H1 (cell line): ENCODE results near the gene SHROOM3. TPM values are rescaled to one million over a fixed set of nuclear protein-coding genes. Genes with fewer than 3 reads are reported as not detected.

Experiments
- CTCF ChIA-PET: fragments of 300-600 bp; sonication (Branson Sonifier 250); formaldehyde crosslinking; loops from one replicate; lab custom pipeline; 2021; ENCODE audit not compliant: partially characterized antibody; lab: Charles Lee
- POLR2A ChIA-PET: fragments of 300-600 bp; sonication (Branson Sonifier 250); formaldehyde crosslinking; loops from one replicate; lab custom pipeline; 2021; ENCODE audit warnings: inconsistent platforms; ENCODE audit not compliant: partially characterized antibody; lab: Charles Lee
- DNase-seq, 2 experiments: peaks; one replicate each; pipeline versions ENCODE4 v3.0.0 to v3.0.0-alpha.2; 2010 to 2022; ENCODE audit warnings: low spot score in 2 of 2, low read depth in 1 of 2, mixed read lengths in 1 of 2
- FAIRE-seq: peaks from 2 replicates; lab custom pipeline; 2011; peaks lifted over from hg19 to GRCh38; lab: Jason Lieb, UNC
- H2AFZ ChIP-seq: 2 replicates; pipeline ENCODE4 v1.8.1; 2012; ENCODE audit warnings: low read length, inconsistent platforms
- H2AK5ac ChIP-seq: 2 replicates; pipeline ENCODE4 v1.6.1; 2013; ENCODE audit warnings: low read depth, low read length
- H2BK120ac ChIP-seq: replicated peaks from 2 replicates; pipeline ENCODE3; 2013; ENCODE audit warnings: low read depth, low read length, inconsistent platforms
- H2BK12ac ChIP-seq: 2 replicates; pipeline ENCODE4 v1.6.1; 2013; ENCODE audit warnings: low read depth, low read length
- H2BK15ac ChIP-seq: 2 replicates; pipeline ENCODE4 v1.6.1; 2013; ENCODE audit warnings: low read length
- H2BK20ac ChIP-seq: 2 replicates; pipeline ENCODE4 v1.6.1; 2013; ENCODE audit warnings: low read length
- H2BK5ac ChIP-seq: 2 replicates; pipeline ENCODE4 v1.6.1; 2013; ENCODE audit warnings: low read depth, low read length
- H3K14ac ChIP-seq: 2 replicates; pipeline ENCODE4 v1.6.1; 2013; ENCODE audit warnings: inconsistent platforms; ENCODE audit not compliant: insufficient read length
- H3K18ac ChIP-seq: 2 replicates; pipeline ENCODE4 v1.6.1; 2013; ENCODE audit warnings: low read length; ENCODE audit errors: extremely low read depth
- H3K23ac ChIP-seq: 2 replicates; pipeline ENCODE4 v1.6.1; 2013; ENCODE audit warnings: inconsistent platforms; ENCODE audit not compliant: insufficient read length
- H3K23me2 ChIP-seq: 2 replicates; pipeline ENCODE4 v1.6.1; 2013; ENCODE audit warnings: low read depth, low read length
- H3K27ac ChIP-seq: 2 replicates; pipeline ENCODE4 v1.6.1; 2011; ENCODE audit warnings: low read depth, low read length, inconsistent platforms
- H3K27me3 ChIP-seq, 4 experiments: replicated peaks in 1 of 4; 1 replicate in 1 of 4; 2 replicates in 3 of 4; pipeline versions ENCODE4 v1.6.1 to v1.8.1; 2011 to 2013; ENCODE audit warnings: low read length in 3 of 4, mild to moderate bottlenecking in 3 of 4, inconsistent platforms in 2 of 4, mixed read lengths in 2 of 4, moderate library complexity in 1 of 4; ENCODE audit not compliant: control insufficient read depth in 3 of 4, insufficient read depth in 3 of 4; ENCODE audit errors: extremely low read depth in 1 of 4
- H3K36me3 ChIP-seq, 4 experiments: 2 replicates each; pipeline versions ENCODE4 v1.6.1 to v1.8.1; 2011 to 2013; ENCODE audit warnings: mild to moderate bottlenecking in 4 of 4, low read length in 3 of 4, moderate library complexity in 2 of 4, control low read depth in 1 of 4, inconsistent platforms in 1 of 4; ENCODE audit not compliant: insufficient read depth in 4 of 4, control insufficient read depth in 2 of 4
- H3K4ac ChIP-seq: replicated peaks from 2 replicates; pipeline ENCODE3; 2013; ENCODE audit warnings: low read length, low read depth, mixed read lengths, inconsistent platforms; ENCODE audit not compliant: insufficient read length
- H3K4me1 ChIP-seq, 4 experiments: replicated peaks in 1 of 4; 1 replicate in 1 of 4; 2 replicates in 3 of 4; pipeline versions ENCODE4 v1.6.1 to v1.8.1; 2011 to 2013; ENCODE audit warnings: low read length in 3 of 4, inconsistent platforms in 2 of 4, mixed read lengths in 1 of 4; ENCODE audit not compliant: insufficient read depth in 4 of 4, control insufficient read depth in 3 of 4
- H3K4me2 ChIP-seq, 2 experiments: 2 replicates each; pipeline versions ENCODE4 v1.6.1 to v1.8.1; 2011 to 2013; ENCODE audit warnings: low read depth in 2 of 2, low read length in 2 of 2, control low read depth in 1 of 2, inconsistent platforms in 1 of 2, mild to moderate bottlenecking in 1 of 2; ENCODE audit not compliant: insufficient read depth in 1 of 2
- H3K4me3 ChIP-seq, 4 experiments: fragments of 200-600, 300-600 bp in 1 of 4; sonication (generic), shearing (Covaris generic), sonication (Bioruptor Twin) in 1 of 4; 2 replicates each; pipeline versions ENCODE4 v1.5.1 to v1.8.1; 2011 to 2016; ENCODE audit warnings: low read length in 4 of 4, low read depth in 3 of 4, control low read depth in 2 of 4, inconsistent platforms in 2 of 4, mild to moderate bottlenecking in 2 of 4, mixed read lengths in 1 of 4, moderate library complexity in 1 of 4; ENCODE audit not compliant: insufficient read depth in 2 of 4; ENCODE audit errors: extremely low read depth in 1 of 4
- H3K56ac ChIP-seq: replicated peaks from 2 replicates; pipeline ENCODE3; 2013; ENCODE audit warnings: low read depth, mild to moderate bottlenecking, mixed read lengths, low read length, inconsistent platforms; ENCODE audit not compliant: insufficient read length
- H3K79me1 ChIP-seq: 2 replicates; pipeline ENCODE4 v1.6.1; 2013; ENCODE audit warnings: low read depth, low read length, control low read depth
- H3K79me2 ChIP-seq, 2 experiments: 2 replicates each; pipeline versions ENCODE4 v1.6.1 to v1.8.1; 2012 to 2013; ENCODE audit warnings: low read length in 2 of 2, mild to moderate bottlenecking in 2 of 2, inconsistent platforms in 1 of 2; ENCODE audit not compliant: insufficient read depth in 2 of 2, control insufficient read depth in 1 of 2
- H3K9ac ChIP-seq, 4 experiments: replicated peaks in 1 of 4; 1 replicate in 1 of 4; 2 replicates in 3 of 4; pipeline versions ENCODE4 v1.6.1 to v1.8.1; 2011 to 2013; ENCODE audit warnings: low read depth in 3 of 4, low read length in 3 of 4, control low read depth in 2 of 4, mild to moderate bottlenecking in 2 of 4, moderate library complexity in 2 of 4, inconsistent platforms in 1 of 4; ENCODE audit errors: extremely low read depth in 1 of 4
- H3K9me3 ChIP-seq, 2 experiments: 2 replicates each; pipeline versions ENCODE4 v1.6.1 to v1.8.1; 2012 to 2013; ENCODE audit warnings: mild to moderate bottlenecking in 2 of 2, moderate library complexity in 2 of 2, control low read depth in 1 of 2, inconsistent platforms in 1 of 2, low read depth in 1 of 2, low read length in 1 of 2, mixed read lengths in 1 of 2; ENCODE audit not compliant: insufficient read depth in 2 of 2
- H4K20me1 ChIP-seq, 2 experiments: replicated peaks in 1 of 2; 2 replicates each; pipeline versions ENCODE3 to v1.8.1; 2011 to 2013; ENCODE audit warnings: inconsistent platforms in 2 of 2, low read length in 2 of 2, mild to moderate bottlenecking in 1 of 2; ENCODE audit not compliant: insufficient read depth in 2 of 2, control insufficient read depth in 1 of 2
- H4K5ac ChIP-seq: 2 replicates; pipeline ENCODE4 v1.6.1; 2013; ENCODE audit warnings: low read length, low read depth, mixed read lengths, inconsistent platforms; ENCODE audit not compliant: insufficient read length
- H4K8ac ChIP-seq: 2 replicates; pipeline ENCODE4 v1.8.0; 2013; ENCODE audit warnings: mild to moderate bottlenecking, moderate library complexity, low read length, inconsistent platforms; ENCODE audit not compliant: insufficient read depth; ENCODE audit errors: extremely low read depth
- H4K91ac ChIP-seq: replicated peaks from 2 replicates; pipeline ENCODE3; 2013; ENCODE audit warnings: low read length, mixed read lengths, inconsistent platforms; ENCODE audit not compliant: insufficient read length
- ATF3 ChIP-seq: IDR thresholded peaks from 2 replicates; pipeline ENCODE4 v1.6.1; 2011; ENCODE audit warnings: low read depth, mild to moderate bottlenecking, low read length; ENCODE audit not compliant: insufficient read depth
- BRCA1 ChIP-seq: IDR thresholded peaks from 2 replicates; pipeline ENCODE4 v1.6.1; 2012; ENCODE audit warnings: low read depth, low read length, improper control_type of control experiment
- CHD2 ChIP-seq: IDR thresholded peaks from 2 replicates; pipeline ENCODE4 v1.6.1; 2012; ENCODE audit warnings: low read length, improper control_type of control experiment
- GABPA ChIP-seq: IDR thresholded peaks from 2 replicates; pipeline ENCODE4 v1.6.1; 2011; ENCODE audit warnings: mild to moderate bottlenecking, low read length, moderate library complexity, borderline replicate concordance; ENCODE audit not compliant: insufficient read depth
- KDM4A ChIP-seq: IDR thresholded peaks from one replicate; pipeline ENCODE4 v1.7.1; 2012; ENCODE audit warnings: low read depth, mild to moderate bottlenecking, moderate library complexity, low read length, inconsistent platforms; ENCODE audit not compliant: severe bottlenecking
- RNF2 ChIP-seq: fragments of 200-900, 300-1000 bp; sonication (generic); IDR thresholded peaks from 2 replicates; pipeline ENCODE4 v1.7.1; 2016; ENCODE audit warnings: borderline replicate concordance, low read depth, mild to moderate bottlenecking, antibody characterized with exemption, low read length; ENCODE audit not compliant: poor library complexity, severe bottlenecking; ENCODE audit errors: missing control alignments
- SP4 ChIP-seq: IDR thresholded peaks from 2 replicates; pipeline ENCODE4 v1.6.1; 2012; ENCODE audit warnings: low read length, inconsistent platforms
- TAF1 ChIP-seq: IDR thresholded peaks from 2 replicates; pipeline ENCODE4 v1.6.1; 2011; ENCODE audit warnings: mild to moderate bottlenecking, low read depth, low read length
- TAF7 ChIP-seq: optimal IDR thresholded peaks from 2 replicates; pipeline ENCODE3; 2011; ENCODE audit warnings: low read depth, mild to moderate bottlenecking, inconsistent platforms, low read length, moderate library complexity, borderline replicate concordance
- WGBS, 2 experiments: shearing (Covaris generic) in 1 of 2; methylation state at CpG; one replicate each; pipeline versions ENCODE4 v1.1.6 to v1.1.7; 2013 to 2015; ENCODE audit warnings: low lambda C conversion rate in 2 of 2, mixed read lengths in 2 of 2, inconsistent platforms in 1 of 2, low coverage in 1 of 2, missing lambda C conversion rate in 1 of 2; ENCODE audit not compliant: insufficient replicate concordance in 2 of 2, insufficient coverage in 1 of 2, insufficient read length in 1 of 2; ENCODE audit errors: extremely low coverage in 1 of 2, missing lambda C conversion rate in 1 of 2; 5-methylcytosine and 5-hydroxymethylcytosine counted together
- polyA plus RNA-seq, 7 experiments: library from polyadenylated mRNA; depleted of rRNA in 3 of 7; stranded (reverse) in 5 of 7; unstranded in 2 of 7; fragments of >200 nt in 5 of 7; fragments of 200-250 nt in 2 of 7; gene quantifications; 1 replicate in 5 of 7; 2 replicates in 1 of 7; 4 replicates in 1 of 7; pipeline versions ENCODE4 v1.2.1 to v1.2.3, GENCODE V29; 2011 to 2013; ENCODE audit warnings: missing spikeins in 2 of 7, mixed read lengths in 2 of 7
- total RNA-seq: library from RNA; stranded (reverse); fragmentation: NEBNext Ultra II Directional; extraction: Animal tissue kit (Norgen Biotek cat#: 25700); gene quantifications from 2 replicates; pipeline ENCODE4 v1.2.1, GENCODE V29; 2021
- TF ChIP-seq, protein P1 (sequence below): IDR thresholded peaks from 2 replicates; pipeline ENCODE4 v1.6.1; 2012; ENCODE audit warnings: inconsistent platforms

SHROOM3 gene
- total and polyA plus RNA-seq, 2 of the 8 experiments (the other 6 are each of a cell fraction or from before 2014, with no cell fraction given), result 15.8 to 34.0 TPM

DNA sequence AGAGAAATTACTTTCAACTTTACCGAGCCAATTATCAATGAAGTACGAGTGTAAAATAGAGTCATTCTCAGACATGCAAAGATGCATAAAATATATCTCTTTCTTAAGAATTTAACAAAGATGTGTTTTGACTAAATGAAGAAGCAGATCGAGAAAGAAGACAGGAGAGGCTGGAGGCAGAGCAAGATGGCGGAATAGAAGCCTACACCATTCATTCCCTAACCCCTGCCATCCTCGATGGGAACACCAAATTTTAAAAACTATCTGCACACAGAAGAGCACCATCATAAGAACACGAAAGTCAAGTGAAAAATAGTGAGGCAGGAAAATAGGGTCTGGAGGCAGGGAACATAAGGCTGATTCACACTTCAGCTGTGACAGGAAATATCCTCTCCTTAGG, 49.1 kb upstream of the SHROOM3 start:
- WGBS, 2 experiments, result 95% methylated on average over 6 of the region's 6 CpGs; no CpG with 5 or more reads in 1 of the 2 experiments
- no peaks in the 10 kb centered on the region for H4K20me1 ChIP-seq
- no peak overlapping the region for H3K56ac ChIP-seq
- no peak overlapping the region for H3K23ac ChIP-seq
- H3K27me3 ChIP-seq, result no peaks in the 10 kb centered on the region
- H3K79me1 ChIP-seq, result no peaks in the 10 kb centered on the region
- FAIRE-seq (no peak), DNase-seq (no peak)
- no peak overlapping the region for H2BK120ac ChIP-seq
- H3K9me3 ChIP-seq, result peaks cover 0 to 3% of the 10 kb centered on the region in 2 experiments; a peak in 2 of 4 replicates
- H4K5ac ChIP-seq, result no peak overlapping the region
- no peak overlapping the region for H2AFZ ChIP-seq
- no peak overlapping the region for H2BK15ac ChIP-seq
- no peaks in the 10 kb centered on the region for H3K79me2 ChIP-seq
- ChIA-PET CTCF (interaction anchor here (1.1 kb wide), 1 partner anchor 8 kb away, joined by 3 read pairs; no protein-coding TSS in a partner anchor), POLR2A (no interaction called here)
- H2BK20ac ChIP-seq, result no peak overlapping the region
- H4K91ac ChIP-seq, result no peak overlapping the region
- H3K18ac ChIP-seq, result no peak overlapping the region
- no peak overlapping the region for H3K14ac ChIP-seq
- H4K8ac ChIP-seq, result no peak overlapping the region
- H2AK5ac ChIP-seq, result no peak overlapping the region
- H3K27ac ChIP-seq, result no peak overlapping the region
- no peak overlapping the region for H3K4me2 ChIP-seq
- no peaks in the 10 kb centered on the region for H3K36me3 ChIP-seq
- no peaks in the 10 kb centered on the region for H3K23me2 ChIP-seq
- H3K9ac ChIP-seq, result no peak overlapping the region
- H3K4me1 ChIP-seq, result peaks cover 2 to 12% (median 5%) of the 10 kb centered on the region in 4 experiments; a peak in 5 of 7 replicates
- no peak overlapping the region for H2BK5ac ChIP-seq
- no peak overlapping the region for H3K4me3 ChIP-seq
- TF ChIP-seq TAF7, result no peak
- no peak for TF ChIP-seq CHD2
- TF ChIP-seq BRCA1, result no peak
- TF ChIP-seq TAF1, result no peak
- no peak for TF ChIP-seq SP4
- no peak for TF ChIP-seq RNF2
- no peak for TF ChIP-seq KDM4A
- no peak for TF ChIP-seq ATF3
- TF ChIP-seq GABPA, result no peak
- TF ChIP-seq, protein P1, sequence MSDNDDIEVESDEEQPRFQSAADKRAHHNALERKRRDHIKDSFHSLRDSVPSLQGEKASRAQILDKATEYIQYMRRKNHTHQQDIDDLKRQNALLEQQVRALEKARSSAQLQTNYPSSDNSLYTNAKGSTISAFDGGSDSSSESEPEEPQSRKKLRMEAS, result no peak
- no peak overlapping the region for H3K4ac ChIP-seq
- no peak overlapping the region for H2BK12ac ChIP-seq
